ENCODE measurements around the gene RAB11FIP4. TPM values are rescaled to one million over a fixed set of nuclear protein-coding genes. Genes with fewer than 3 reads are reported as not detected.

RAB11FIP4 gene
- total and polyA plus RNA-seq, 2 donors (not counting 3 experiments of a cell fraction or from before 2014, with no cell fraction given) = 0.08 to 0.38 TPM

DNA sequence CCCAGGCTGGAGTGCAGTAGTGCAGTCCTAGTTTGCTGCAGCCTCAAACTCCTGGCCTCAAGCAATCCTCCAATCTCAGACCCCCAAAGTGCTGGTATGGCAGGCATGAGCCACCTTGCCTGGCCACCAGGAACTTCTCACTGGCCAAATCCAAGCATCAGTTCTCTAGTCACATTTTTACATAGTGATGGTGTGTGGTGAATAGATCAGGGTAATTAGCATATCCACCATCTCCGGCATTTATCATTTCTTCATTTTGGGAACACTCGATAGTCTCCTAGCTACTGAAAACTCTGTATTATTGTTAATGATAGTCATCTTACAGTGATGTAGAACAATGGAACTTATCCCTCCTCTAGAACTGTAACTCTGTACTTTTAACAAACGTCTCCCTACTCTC lies 58.3 kb downstream of the RAB11FIP4 start:
- BruUV-seq (replicated peaks) = no TSS peak

DNA sequence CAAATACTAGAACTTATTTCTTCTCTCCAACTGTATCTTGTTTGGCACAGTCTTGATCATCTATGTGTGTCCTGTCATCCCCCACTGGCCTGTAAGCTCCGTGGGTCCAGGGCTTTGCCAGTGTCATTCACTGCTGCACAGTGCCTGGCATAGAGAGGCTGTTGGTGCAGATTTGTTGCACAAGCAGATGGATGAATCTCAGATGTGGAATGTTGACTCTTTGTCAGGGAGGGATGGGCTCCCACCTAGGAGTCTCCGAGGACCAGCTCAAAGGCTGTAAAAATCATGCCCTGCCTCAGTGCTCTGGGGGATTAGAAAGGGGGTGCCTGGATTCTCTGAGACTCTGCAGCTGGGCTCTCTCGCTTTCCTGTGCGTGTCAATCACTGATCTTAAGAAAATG lies 60.6 kb downstream of the RAB11FIP4 start:
- no peaks in the 10 kb centered on the region for H4K20me1 ChIP-seq (replicated peaks; ENCODE audit: control insufficient read depth, extremely low read depth, insufficient read depth, low read length)
- H3K9me1 ChIP-seq (replicated peaks; ENCODE audit: control insufficient read depth, extremely low read depth, insufficient read depth, low read length) = no peaks in the 10 kb centered on the region
- no peak for TF ChIP-seq FOS (IDR thresholded peaks at IDR 0.05; ENCODE audit: borderline replicate concordance, insufficient read depth, low read length)
- TF ChIP-seq POLR2AphosphoS5 (IDR thresholded peaks at IDR 0.05; ENCODE audit: insufficient read depth, low read depth, low read length) = no peak
- TF ChIP-seq JUN (IDR thresholded peaks at IDR 0.05; ENCODE audit: borderline replicate concordance, insufficient read depth, insufficient read length, low read depth) = no peak
- H3K79me2 ChIP-seq (ENCODE audit: control insufficient read depth, insufficient read depth, low read length) = no peaks in the 10 kb centered on the region
- H3K9me3 ChIP-seq (replicated peaks; ENCODE audit: control insufficient read depth, insufficient read depth, low read length) = no peaks in the 10 kb centered on the region
- no peak for FAIRE-seq
- CTCF ChIA-PET = interaction anchor here (1.0 kb wide), 1 partner anchor 15 kb away, joined by 3 read pairs; no protein-coding TSS in a partner anchor
- no peak overlapping the region for H3K27ac ChIP-seq (ENCODE audit: insufficient read depth, low read depth, low read length)
- H3K4me2 ChIP-seq (ENCODE audit: insufficient read depth, low read length) = no peak overlapping the region
- H2AFZ ChIP-seq (ENCODE audit: low read depth, low read length) = no peak overlapping the region
- no peak overlapping the region for H3K4me3 ChIP-seq (replicated peaks in 1 of 3; ENCODE audit: insufficient read depth in 1 of 3, low read depth in 1 of 3, low read length in 3 of 3)
- H3K27me3 ChIP-seq (ENCODE audit: control insufficient read depth in 2 of 2, insufficient read depth in 2 of 2, low read length in 2 of 2) = peaks cover 2 to 8% of the 10 kb centered on the region in 2 experiments
- H3K9ac ChIP-seq (replicated peaks; ENCODE audit: extremely low read depth, insufficient read depth, low read length) = no peak overlapping the region
- no peaks in the 10 kb centered on the region for H3K4me1 ChIP-seq (ENCODE audit: control insufficient read depth, extremely low read depth, insufficient read depth, low read length)
- POLR2A ChIA-PET = no interaction called here
- DNase-seq (ENCODE audit: low read depth, low spot score) = no peak
- intact Hi-C loops (cut with micrococcal nuclease) (no loop called here), dilution Hi-C loops (cut with MboI; ENCODE audit: extremely low pct_ligation_motif_present, low sequenced_read_pairs) (no loop called here)
- no TSS peak for BruUV-seq (replicated peaks)
- no peaks in the 10 kb centered on the region for H3K36me3 ChIP-seq (ENCODE audit: control insufficient read depth in 2 of 2, extremely low read depth in 1 of 2, insufficient read depth in 2 of 2, low read length in 2 of 2)

More for the DNA sequence above, 58.3 kb downstream of the RAB11FIP4 start:
- CTCF ChIA-PET = interaction anchor here (1.3 to 1.4 kb wide), 3 partner anchors 10 to 75 kb away, joined by 4 to 6 read pairs (median 4); no protein-coding TSS in a partner anchor
- no peak overlapping the region for H3K9ac ChIP-seq (replicated peaks; ENCODE audit: extremely low read depth, insufficient read depth, low read length)
- no peaks in the 10 kb centered on the region for H3K9me3 ChIP-seq (replicated peaks; ENCODE audit: control insufficient read depth, insufficient read depth, low read length)
- TF ChIP-seq FOS (IDR thresholded peaks at IDR 0.05; ENCODE audit: borderline replicate concordance, insufficient read depth, low read length) = no peak
- no peaks in the 10 kb centered on the region for H4K20me1 ChIP-seq (replicated peaks; ENCODE audit: control insufficient read depth, extremely low read depth, insufficient read depth, low read length)
- FAIRE-seq = no peak
- H2AFZ ChIP-seq (ENCODE audit: low read depth, low read length) = no peak overlapping the region
- H3K36me3 ChIP-seq (ENCODE audit: control insufficient read depth in 2 of 2, extremely low read depth in 1 of 2, insufficient read depth in 2 of 2, low read length in 2 of 2) = no peaks in the 10 kb centered on the region
- no peaks in the 10 kb centered on the region for H3K9me1 ChIP-seq (replicated peaks; ENCODE audit: control insufficient read depth, extremely low read depth, insufficient read depth, low read length)
- H3K27ac ChIP-seq (ENCODE audit: insufficient read depth, low read depth, low read length) = no peak overlapping the region
- H3K79me2 ChIP-seq (ENCODE audit: control insufficient read depth, insufficient read depth, low read length) = no peaks in the 10 kb centered on the region
- peaks cover 2 to 5% of the 10 kb centered on the region in 2 experiments for H3K27me3 ChIP-seq (ENCODE audit: control insufficient read depth in 2 of 2, insufficient read depth in 2 of 2, low read length in 2 of 2)
- DNase-seq (ENCODE audit: low read depth, low spot score) = no peak
- no peak overlapping the region for H3K4me3 ChIP-seq (replicated peaks in 1 of 3; ENCODE audit: insufficient read depth in 1 of 3, low read depth in 1 of 3, low read length in 3 of 3)
- H3K4me1 ChIP-seq (ENCODE audit: control insufficient read depth, extremely low read depth, insufficient read depth, low read length) = no peaks in the 10 kb centered on the region
- intact Hi-C loops (cut with micrococcal nuclease) (no loop called here), dilution Hi-C loops (cut with MboI; ENCODE audit: extremely low pct_ligation_motif_present, low sequenced_read_pairs) (no loop called here)
- no peak overlapping the region for H3K4me2 ChIP-seq (ENCODE audit: insufficient read depth, low read length)
- POLR2A ChIA-PET = no interaction called here
